ENCODE data around the gene LRRC75B.

DNA sequence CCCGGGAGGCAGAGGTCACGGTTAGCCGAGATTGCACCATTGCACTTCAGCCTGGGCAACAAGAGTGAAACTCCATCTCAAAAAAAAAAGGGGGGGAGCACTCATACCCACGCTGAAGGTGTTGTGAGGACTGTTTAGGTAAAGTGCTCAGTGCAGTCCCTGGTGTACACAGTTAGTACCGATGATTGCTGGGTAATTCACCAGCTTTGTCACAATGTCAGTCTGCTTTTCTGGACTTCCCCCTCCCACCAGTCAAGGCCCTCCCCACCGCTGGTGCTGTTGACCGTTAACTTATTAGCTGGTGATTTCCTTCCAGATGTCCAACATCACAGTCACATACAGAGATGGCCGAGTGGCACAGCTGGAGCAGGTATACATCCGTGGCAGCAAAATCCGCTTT is 25.2 kb downstream of the LRRC75B start:
- TF ChIP-seq CTCF (IDR thresholded peaks at IDR 0.05) (no peak), POLR2A (IDR thresholded peaks at IDR 0.05) (no peak)
